Ishikawa (cell line): ENCODE measurements around the gene CBR1.

Experiments used
- CEBPB ChIP-seq: IDR thresholded peaks from 2 replicates; pipeline ENCODE4 v1.6.1; 2012
- CREB1 ChIP-seq: IDR thresholded peaks from 2 replicates; pipeline ENCODE4 v1.6.1; 2012; ENCODE audit warnings: low read depth
- EGR1 ChIP-seq: IDR thresholded peaks from 2 replicates; pipeline ENCODE4 v1.6.1; 2012
- EP300 ChIP-seq: IDR thresholded peaks from 2 replicates; pipeline ENCODE4 v1.6.1; 2012; ENCODE audit warnings: borderline replicate concordance
- FOXM1 ChIP-seq: IDR thresholded peaks from 2 replicates; pipeline ENCODE4 v1.6.1; 2012; ENCODE audit warnings: low read depth, borderline replicate concordance
- MAX ChIP-seq: IDR thresholded peaks from 2 replicates; pipeline ENCODE4 v1.6.1; 2012
- NFIC ChIP-seq: IDR thresholded peaks from 2 replicates; pipeline ENCODE4 v1.6.1; 2012
- RAD21 ChIP-seq: IDR thresholded peaks from 2 replicates; pipeline ENCODE4 v1.6.1; 2012; ENCODE audit warnings: low read depth
- REST ChIP-seq: IDR thresholded peaks from 2 replicates; pipeline ENCODE4 v1.6.1; 2012; ENCODE audit warnings: low read depth, mild to moderate bottlenecking
- TAF1 ChIP-seq: IDR thresholded peaks from 2 replicates; pipeline ENCODE4 v1.6.1; 2012; ENCODE audit warnings: low read depth, mild to moderate bottlenecking
- TCF12 ChIP-seq: IDR thresholded peaks from 2 replicates; pipeline ENCODE4 v1.6.1; 2012; ENCODE audit warnings: low read depth
- TEAD4 ChIP-seq: IDR thresholded peaks from 2 replicates; pipeline ENCODE4 v1.6.1; 2012
- USF1 ChIP-seq: IDR thresholded peaks from 2 replicates; pipeline ENCODE4 v1.6.1; 2012
- YY1 ChIP-seq: IDR thresholded peaks from 2 replicates; pipeline ENCODE4 v1.6.1; 2012; ENCODE audit warnings: low read depth
- ZBTB7A ChIP-seq: IDR thresholded peaks from 2 replicates; pipeline ENCODE4 v1.6.1; 2012; ENCODE audit warnings: low read depth

CBR1 gene

GRCh38 chr21:36055551-36055950, 14.3 kb upstream of the CBR1 start:
- TF ChIP-seq TCF12 = no peak
- no peak for TF ChIP-seq FOXM1
- no peak for TF ChIP-seq CREB1
- no peak for TF ChIP-seq NFIC
- no peak for TF ChIP-seq MAX
- TF ChIP-seq CEBPB = no peak
- no peak for TF ChIP-seq TAF1
- no peak for TF ChIP-seq TEAD4
- no peak for TF ChIP-seq YY1
- no peak for TF ChIP-seq RAD21
- TF ChIP-seq EGR1 = no peak
- TF ChIP-seq EP300 = no peak
- no peak for TF ChIP-seq USF1
- no peak for TF ChIP-seq REST
- no peak for TF ChIP-seq ZBTB7A

- TF ChIP-seq TCF12 (no peak; the same call in 1 of the 2 replicates), REST (no peak), NFIC (no peak), EGR1 (no peak), USF1 (peak; percentile 72)
Observed at GRCh38 chr21:36059823-36060158, 10.0 kb upstream of the CBR1 start.

- TF ChIP-seq TEAD4 (peak; percentile 29; the same call in 1 of the 2 replicates), CREB1 (no peak; the same call in 1 of the 2 replicates), CEBPB (peak; percentile 71), FOXM1 (no peak), RAD21 (no peak), ZBTB7A (no peak), NFIC (0 out of 2 replicates have a peak, but pooled peaks have one; percentile 16), TCF12 (peak; percentile 46; the same call in 1 of the 2 replicates), MAX (peak; percentile 92), USF1 (peak; percentile 45; the same call in 1 of the 2 replicates), YY1 (peak; percentile 90), EP300 (no peak), EGR1 (peak; percentile 42), REST (no peak), TAF1 (peak; percentile 87)
Observed at GRCh38 chr21:36060159-36060921, 9.5 kb upstream of the CBR1 start, which contains the start of gene SETD4. SETD4 (minus strand) TSS chr21:36060526; CDS start chr21:36058888, 1,638 bp downstream.

- no peak for TF ChIP-seq ZBTB7A
- TF ChIP-seq CEBPB = no peak
- no peak for TF ChIP-seq CREB1
- no peak for TF ChIP-seq NFIC
- no peak for TF ChIP-seq RAD21
- no peak for TF ChIP-seq MAX
- TF ChIP-seq TCF12 = no peak
- no peak for TF ChIP-seq EP300
- no peak for TF ChIP-seq REST
- TF ChIP-seq FOXM1 = no peak
- no peak for TF ChIP-seq TEAD4
- TF ChIP-seq USF1 = no peak
- TF ChIP-seq EGR1 = no peak
- no peak for TF ChIP-seq YY1
- TF ChIP-seq TAF1 = no peak
Observed at GRCh38 chr21:36061445-36061844, 8.4 kb upstream of the CBR1 start.
